Fibroblast of lung (primary cell): Measurements from ENCODE around the gene ACTL6B. TPM values are rescaled to one million over a fixed set of nuclear protein-coding genes. Genes with fewer than 3 reads are reported as not detected.

Experiments
- DNase-seq, 2 donors: peaks; one replicate each; pipeline versions ENCODE4 v3.0.0 to v3.0.0-alpha.2; 2010; ENCODE audit warnings: low read depth in 2 of 2
- H2AFZ ChIP-seq: 2 replicates; pipeline ENCODE4 v1.5.1; 2012; ENCODE audit warnings: low read length, control low read depth, inconsistent platforms
- H3K27ac ChIP-seq: 2 replicates; pipeline ENCODE4 v1.5.1; 2011; ENCODE audit warnings: low read length, control low read depth; ENCODE audit not compliant: insufficient read depth
- H3K27me3 ChIP-seq: 2 replicates; pipeline ENCODE4 v1.5.1; 2011; ENCODE audit warnings: mild to moderate bottlenecking, low read length; ENCODE audit not compliant: control insufficient read depth, insufficient read depth
- H3K36me3 ChIP-seq: 2 replicates; pipeline ENCODE4 v1.5.1; 2011; ENCODE audit warnings: low read length; ENCODE audit not compliant: control insufficient read depth, insufficient read depth
- H3K4me1 ChIP-seq: 2 replicates; pipeline ENCODE4 v1.5.1; 2011; ENCODE audit warnings: low read length; ENCODE audit not compliant: control insufficient read depth, insufficient read depth; ENCODE audit errors: extremely low read depth
- H3K4me2 ChIP-seq: 2 replicates; pipeline ENCODE4 v1.5.1; 2011; ENCODE audit warnings: low read length, control low read depth; ENCODE audit not compliant: insufficient read depth; ENCODE audit errors: extremely low read depth
- H3K4me3 ChIP-seq, 4 experiments: fragments of 200-600 bp in 1 of 4; sonication (generic) in 1 of 4; replicated peaks in 1 of 4; 2 replicates each; pipeline ENCODE4 v1.5.1; 2011 to 2016; ENCODE audit warnings: low read length in 4 of 4, low read depth in 3 of 4, mild to moderate bottlenecking in 3 of 4, control low read depth in 2 of 4, inconsistent platforms in 1 of 4, mixed read lengths in 1 of 4; ENCODE audit not compliant: insufficient read depth in 1 of 4; ENCODE audit errors: control extremely low read depth in 1 of 4
- H3K79me2 ChIP-seq: 2 replicates; pipeline ENCODE4 v1.5.1; 2012; ENCODE audit warnings: mild to moderate bottlenecking, low read length, inconsistent platforms; ENCODE audit not compliant: control insufficient read depth, insufficient read depth
- H3K9ac ChIP-seq: 2 replicates; pipeline ENCODE4 v1.5.1; 2011; ENCODE audit warnings: mild to moderate bottlenecking, low read length, control low read depth; ENCODE audit not compliant: insufficient read depth
- H3K9me3 ChIP-seq: 2 replicates; pipeline ENCODE4 v1.5.1; 2012; ENCODE audit warnings: low read depth, low read length; ENCODE audit not compliant: control insufficient read depth, insufficient read depth
- H4K20me1 ChIP-seq: 2 replicates; pipeline ENCODE4 v1.5.1; 2011; ENCODE audit warnings: low read length; ENCODE audit not compliant: control insufficient read depth, insufficient read depth; ENCODE audit errors: extremely low read depth
- EZH2 ChIP-seq: IDR thresholded peaks from 2 replicates; pipeline ENCODE4 v1.5.1; 2012; ENCODE audit warnings: low read length, control low read depth, mild to moderate bottlenecking; ENCODE audit errors: missing control alignments
- polyA plus RNA-seq, 2 donors: library from polyadenylated mRNA; depleted of rRNA in 1 of 2; stranded (reverse) in 1 of 2; unstranded in 1 of 2; fragments of >200 nt; gene quantifications; 2 replicates each; pipeline ENCODE4 v1.2.1, GENCODE V29; 2011 to 2012; ENCODE audit warnings: missing spikeins in 1 of 2
- total RNA-seq: library from RNA; depleted of rRNA; stranded (reverse); fragments of >200 nt; gene quantifications from 2 replicates; pipeline ENCODE4 v1.2.1, GENCODE V29; 2014
- TF ChIP-seq, protein P1 (sequence below), 2 donors: IDR thresholded peaks in 1 of 2; conservative IDR thresholded peaks in 1 of 2; 1 replicate in 1 of 2; 2 replicates in 1 of 2; pipeline ENCODE4 v1.5.1; 2011 to 2012; ENCODE audit warnings: low read length in 2 of 2, control low read depth in 1 of 2, inconsistent platforms in 1 of 2, low read depth in 1 of 2, mild to moderate bottlenecking in 1 of 2

ACTL6B gene
- total and polyA plus RNA-seq, 2 donors (not counting 1 experiment from before 2014, with no cell fraction given) = not detected

GRCh38 chr7:100654908-100655831, 1.1 kb downstream of the ACTL6B start:
- Histone ChIP-seq H3K36me3 (no peaks in the 10 kb centered on the region), H3K4me1 (no peaks in the 10 kb centered on the region), H3K9me3 (no peaks in the 10 kb centered on the region), H4K20me1 (no peaks in the 10 kb centered on the region), H3K27me3 (peaks cover 14% of the 10 kb centered on the region), H3K9ac (no peak overlapping the region), H3K27ac (no peak overlapping the region), H2AFZ (no peak overlapping the region), H3K4me2 (no peak overlapping the region), H3K79me2 (no peaks in the 10 kb centered on the region), H3K4me3 (no peak overlapping the region)
- TF ChIP-seq EZH2 = no peak
- TF ChIP-seq, protein P1, sequence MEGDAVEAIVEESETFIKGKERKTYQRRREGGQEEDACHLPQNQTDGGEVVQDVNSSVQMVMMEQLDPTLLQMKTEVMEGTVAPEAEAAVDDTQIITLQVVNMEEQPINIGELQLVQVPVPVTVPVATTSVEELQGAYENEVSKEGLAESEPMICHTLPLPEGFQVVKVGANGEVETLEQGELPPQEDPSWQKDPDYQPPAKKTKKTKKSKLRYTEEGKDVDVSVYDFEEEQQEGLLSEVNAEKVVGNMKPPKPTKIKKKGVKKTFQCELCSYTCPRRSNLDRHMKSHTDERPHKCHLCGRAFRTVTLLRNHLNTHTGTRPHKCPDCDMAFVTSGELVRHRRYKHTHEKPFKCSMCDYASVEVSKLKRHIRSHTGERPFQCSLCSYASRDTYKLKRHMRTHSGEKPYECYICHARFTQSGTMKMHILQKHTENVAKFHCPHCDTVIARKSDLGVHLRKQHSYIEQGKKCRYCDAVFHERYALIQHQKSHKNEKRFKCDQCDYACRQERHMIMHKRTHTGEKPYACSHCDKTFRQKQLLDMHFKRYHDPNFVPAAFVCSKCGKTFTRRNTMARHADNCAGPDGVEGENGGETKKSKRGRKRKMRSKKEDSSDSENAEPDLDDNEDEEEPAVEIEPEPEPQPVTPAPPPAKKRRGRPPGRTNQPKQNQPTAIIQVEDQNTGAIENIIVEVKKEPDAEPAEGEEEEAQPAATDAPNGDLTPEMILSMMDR (conservative IDR thresholded peaks at IDR 0.05 in 1 of 2, IDR thresholded peaks at IDR 0.05 in 1 of 2; ENCODE audit: low read depth in 1 of 2, low read length in 2 of 2) = no peak
- DNase-seq = no peak

DNA sequence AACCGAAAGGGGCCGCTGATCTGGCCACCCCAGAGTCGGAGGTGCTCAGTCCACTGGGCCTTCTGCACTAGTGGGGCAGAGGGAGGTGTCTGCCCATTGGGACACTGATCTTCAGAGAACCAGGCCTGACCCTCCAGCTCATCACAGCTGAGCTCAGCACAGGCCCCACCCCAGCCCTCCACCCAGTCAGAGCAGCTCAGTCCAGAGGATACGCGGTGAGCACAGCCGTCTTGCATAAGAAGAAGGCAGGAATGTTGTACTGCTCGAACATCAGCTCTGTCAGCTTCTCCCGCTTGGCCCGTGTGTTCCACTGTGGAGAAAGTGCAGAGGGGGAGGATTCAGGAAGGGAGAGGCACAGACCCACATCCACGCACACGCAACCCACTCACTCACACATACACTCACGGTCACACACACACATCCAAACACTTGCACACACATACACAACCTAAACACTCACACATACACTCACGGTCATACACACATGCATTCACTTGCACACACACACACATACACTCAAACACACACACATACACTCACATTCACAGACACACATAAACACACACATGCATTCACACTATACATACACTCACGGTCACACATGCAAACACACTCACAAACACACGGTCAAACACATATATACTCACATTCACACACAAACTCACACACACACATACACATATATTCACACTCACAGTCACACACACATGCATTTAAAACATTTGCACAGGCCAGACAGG, 6.3 kb downstream of the ACTL6B start:
- no peaks in the 10 kb centered on the region for H3K4me1 ChIP-seq
- H3K27ac ChIP-seq = no peak overlapping the region
- no peaks in the 10 kb centered on the region for H3K9me3 ChIP-seq
- no peak overlapping the region for H3K4me3 ChIP-seq
- H3K36me3 ChIP-seq = no peaks in the 10 kb centered on the region
- no peaks in the 10 kb centered on the region for H4K20me1 ChIP-seq
- H3K9ac ChIP-seq = no peak overlapping the region
- no peak for DNase-seq
- TF ChIP-seq, protein P1 (conservative IDR thresholded peaks at IDR 0.05 in 1 of 2, IDR thresholded peaks at IDR 0.05 in 1 of 2; ENCODE audit: low read depth in 1 of 2, low read length in 2 of 2) = no peak
- TF ChIP-seq EZH2 = no peak
- H3K4me2 ChIP-seq = no peak overlapping the region
- H3K79me2 ChIP-seq = no peaks in the 10 kb centered on the region
- no peak overlapping the region for H2AFZ ChIP-seq
- peaks cover 15% of the 10 kb centered on the region for H3K27me3 ChIP-seq

DNA sequence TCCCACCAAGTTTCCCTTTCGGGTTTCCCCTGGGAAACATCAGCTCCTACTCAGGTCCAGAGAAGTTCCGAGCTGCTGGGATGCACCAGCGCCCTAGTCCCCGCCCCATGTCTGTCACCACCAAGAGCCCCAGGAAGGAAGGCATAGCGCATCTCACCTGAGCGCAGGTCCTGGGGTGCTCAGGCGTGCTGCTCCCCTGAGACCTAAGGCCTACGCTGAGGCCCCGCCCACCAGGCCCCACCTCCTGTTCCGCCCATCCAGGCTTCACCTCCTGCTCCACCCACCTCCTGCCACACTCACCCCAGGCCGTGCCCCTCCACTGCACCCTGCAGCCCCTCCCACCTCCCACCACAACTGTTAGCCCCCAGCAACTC, 13.7 kb downstream of the ACTL6B start:
- peaks cover 2% of the 10 kb centered on the region for H3K27me3 ChIP-seq
- no peak overlapping the region for H3K4me3 ChIP-seq
- no peaks in the 10 kb centered on the region for H3K79me2 ChIP-seq
- H3K27ac ChIP-seq = no peak overlapping the region
- TF ChIP-seq, protein P1 (conservative IDR thresholded peaks at IDR 0.05 in 1 of 2, IDR thresholded peaks at IDR 0.05 in 1 of 2; ENCODE audit: low read depth in 1 of 2, low read length in 2 of 2) = no peak
- no peak for TF ChIP-seq EZH2
- DNase-seq = no peak
- no peak overlapping the region for H2AFZ ChIP-seq
- H4K20me1 ChIP-seq = no peaks in the 10 kb centered on the region
- H3K4me1 ChIP-seq = no peaks in the 10 kb centered on the region
- H3K9ac ChIP-seq = no peak overlapping the region
- no peaks in the 10 kb centered on the region for H3K9me3 ChIP-seq
- H3K4me2 ChIP-seq = no peak overlapping the region
- H3K36me3 ChIP-seq = no peaks in the 10 kb centered on the region
